H1 (cell line): ENCODE measurements around the gene KCNC3. TPM values are rescaled to one million over a fixed set of nuclear protein-coding genes. Genes with fewer than 3 reads are reported as not detected.

Source experiments
- CTCF ChIA-PET: fragments of 300-600 bp; sonication (Branson Sonifier 250); formaldehyde crosslinking; loops from one replicate; lab custom pipeline; 2021; ENCODE audit not compliant: partially characterized antibody; lab: Charles Lee
- POLR2A ChIA-PET: fragments of 300-600 bp; sonication (Branson Sonifier 250); formaldehyde crosslinking; loops from one replicate; lab custom pipeline; 2021; ENCODE audit warnings: inconsistent platforms; ENCODE audit not compliant: partially characterized antibody; lab: Charles Lee
- DNase-seq, 2 experiments: peaks; one replicate each; pipeline versions ENCODE4 v3.0.0 to v3.0.0-alpha.2; 2010 to 2022; ENCODE audit warnings: low spot score in 2 of 2, low read depth in 1 of 2, mixed read lengths in 1 of 2
- FAIRE-seq: peaks from 2 replicates; lab custom pipeline; 2011; peaks lifted over from hg19 to GRCh38; lab: Jason Lieb, UNC
- H2AFZ ChIP-seq: 2 replicates; pipeline ENCODE4 v1.8.1; 2012; ENCODE audit warnings: low read length, inconsistent platforms
- H2AK5ac ChIP-seq: 2 replicates; pipeline ENCODE4 v1.6.1; 2013; ENCODE audit warnings: low read depth, low read length
- H2BK120ac ChIP-seq: replicated peaks from 2 replicates; pipeline ENCODE3; 2013; ENCODE audit warnings: low read depth, low read length, inconsistent platforms
- H2BK12ac ChIP-seq: 2 replicates; pipeline ENCODE4 v1.6.1; 2013; ENCODE audit warnings: low read depth, low read length
- H2BK15ac ChIP-seq: 2 replicates; pipeline ENCODE4 v1.6.1; 2013; ENCODE audit warnings: low read length
- H2BK20ac ChIP-seq: 2 replicates; pipeline ENCODE4 v1.6.1; 2013; ENCODE audit warnings: low read length
- H2BK5ac ChIP-seq: 2 replicates; pipeline ENCODE4 v1.6.1; 2013; ENCODE audit warnings: low read depth, low read length
- H3K14ac ChIP-seq: 2 replicates; pipeline ENCODE4 v1.6.1; 2013; ENCODE audit warnings: inconsistent platforms; ENCODE audit not compliant: insufficient read length
- H3K18ac ChIP-seq: 2 replicates; pipeline ENCODE4 v1.6.1; 2013; ENCODE audit warnings: low read length; ENCODE audit errors: extremely low read depth
- H3K23ac ChIP-seq: 2 replicates; pipeline ENCODE4 v1.6.1; 2013; ENCODE audit warnings: inconsistent platforms; ENCODE audit not compliant: insufficient read length
- H3K23me2 ChIP-seq: 2 replicates; pipeline ENCODE4 v1.6.1; 2013; ENCODE audit warnings: low read depth, low read length
- H3K27ac ChIP-seq: 2 replicates; pipeline ENCODE4 v1.6.1; 2011; ENCODE audit warnings: low read depth, low read length, inconsistent platforms
- H3K27me3 ChIP-seq, 4 experiments: replicated peaks in 1 of 4; 1 replicate in 1 of 4; 2 replicates in 3 of 4; pipeline versions ENCODE4 v1.6.1 to v1.8.1; 2011 to 2013; ENCODE audit warnings: low read length in 3 of 4, mild to moderate bottlenecking in 3 of 4, inconsistent platforms in 2 of 4, mixed read lengths in 2 of 4, moderate library complexity in 1 of 4; ENCODE audit not compliant: control insufficient read depth in 3 of 4, insufficient read depth in 3 of 4; ENCODE audit errors: extremely low read depth in 1 of 4
- H3K36me3 ChIP-seq, 4 experiments: 2 replicates each; pipeline versions ENCODE4 v1.6.1 to v1.8.1; 2011 to 2013; ENCODE audit warnings: mild to moderate bottlenecking in 4 of 4, low read length in 3 of 4, moderate library complexity in 2 of 4, control low read depth in 1 of 4, inconsistent platforms in 1 of 4; ENCODE audit not compliant: insufficient read depth in 4 of 4, control insufficient read depth in 2 of 4
- H3K4ac ChIP-seq: replicated peaks from 2 replicates; pipeline ENCODE3; 2013; ENCODE audit warnings: low read length, low read depth, mixed read lengths, inconsistent platforms; ENCODE audit not compliant: insufficient read length
- H3K4me1 ChIP-seq, 4 experiments: replicated peaks in 1 of 4; 1 replicate in 1 of 4; 2 replicates in 3 of 4; pipeline versions ENCODE4 v1.6.1 to v1.8.1; 2011 to 2013; ENCODE audit warnings: low read length in 3 of 4, inconsistent platforms in 2 of 4, mixed read lengths in 1 of 4; ENCODE audit not compliant: insufficient read depth in 4 of 4, control insufficient read depth in 3 of 4
- H3K4me2 ChIP-seq, 2 experiments: 2 replicates each; pipeline versions ENCODE4 v1.6.1 to v1.8.1; 2011 to 2013; ENCODE audit warnings: low read depth in 2 of 2, low read length in 2 of 2, control low read depth in 1 of 2, inconsistent platforms in 1 of 2, mild to moderate bottlenecking in 1 of 2; ENCODE audit not compliant: insufficient read depth in 1 of 2
- H3K4me3 ChIP-seq, 4 experiments: fragments of 200-600, 300-600 bp in 1 of 4; sonication (generic), shearing (Covaris generic), sonication (Bioruptor Twin) in 1 of 4; 2 replicates each; pipeline versions ENCODE4 v1.5.1 to v1.8.1; 2011 to 2016; ENCODE audit warnings: low read length in 4 of 4, low read depth in 3 of 4, control low read depth in 2 of 4, inconsistent platforms in 2 of 4, mild to moderate bottlenecking in 2 of 4, mixed read lengths in 1 of 4, moderate library complexity in 1 of 4; ENCODE audit not compliant: insufficient read depth in 2 of 4; ENCODE audit errors: extremely low read depth in 1 of 4
- H3K56ac ChIP-seq: replicated peaks from 2 replicates; pipeline ENCODE3; 2013; ENCODE audit warnings: low read depth, mild to moderate bottlenecking, mixed read lengths, low read length, inconsistent platforms; ENCODE audit not compliant: insufficient read length
- H3K79me1 ChIP-seq: 2 replicates; pipeline ENCODE4 v1.6.1; 2013; ENCODE audit warnings: low read depth, low read length, control low read depth
- H3K79me2 ChIP-seq, 2 experiments: 2 replicates each; pipeline versions ENCODE4 v1.6.1 to v1.8.1; 2012 to 2013; ENCODE audit warnings: low read length in 2 of 2, mild to moderate bottlenecking in 2 of 2, inconsistent platforms in 1 of 2; ENCODE audit not compliant: insufficient read depth in 2 of 2, control insufficient read depth in 1 of 2
- H3K9ac ChIP-seq, 4 experiments: replicated peaks in 1 of 4; 1 replicate in 1 of 4; 2 replicates in 3 of 4; pipeline versions ENCODE4 v1.6.1 to v1.8.1; 2011 to 2013; ENCODE audit warnings: low read depth in 3 of 4, low read length in 3 of 4, control low read depth in 2 of 4, mild to moderate bottlenecking in 2 of 4, moderate library complexity in 2 of 4, inconsistent platforms in 1 of 4; ENCODE audit errors: extremely low read depth in 1 of 4
- H3K9me3 ChIP-seq, 2 experiments: 2 replicates each; pipeline versions ENCODE4 v1.6.1 to v1.8.1; 2012 to 2013; ENCODE audit warnings: mild to moderate bottlenecking in 2 of 2, moderate library complexity in 2 of 2, control low read depth in 1 of 2, inconsistent platforms in 1 of 2, low read depth in 1 of 2, low read length in 1 of 2, mixed read lengths in 1 of 2; ENCODE audit not compliant: insufficient read depth in 2 of 2
- H4K20me1 ChIP-seq, 2 experiments: replicated peaks in 1 of 2; 2 replicates each; pipeline versions ENCODE3 to v1.8.1; 2011 to 2013; ENCODE audit warnings: inconsistent platforms in 2 of 2, low read length in 2 of 2, mild to moderate bottlenecking in 1 of 2; ENCODE audit not compliant: insufficient read depth in 2 of 2, control insufficient read depth in 1 of 2
- H4K5ac ChIP-seq: 2 replicates; pipeline ENCODE4 v1.6.1; 2013; ENCODE audit warnings: low read length, low read depth, mixed read lengths, inconsistent platforms; ENCODE audit not compliant: insufficient read length
- H4K8ac ChIP-seq: 2 replicates; pipeline ENCODE4 v1.8.0; 2013; ENCODE audit warnings: mild to moderate bottlenecking, moderate library complexity, low read length, inconsistent platforms; ENCODE audit not compliant: insufficient read depth; ENCODE audit errors: extremely low read depth
- H4K91ac ChIP-seq: replicated peaks from 2 replicates; pipeline ENCODE3; 2013; ENCODE audit warnings: low read length, mixed read lengths, inconsistent platforms; ENCODE audit not compliant: insufficient read length
- E2F6 ChIP-seq: IDR thresholded peaks from 2 replicates; pipeline ENCODE4 v1.6.1; 2012; ENCODE audit warnings: inconsistent platforms
- EP300 ChIP-seq, 2 experiments: IDR thresholded peaks; 1 replicate in 1 of 2; 2 replicates in 1 of 2; pipeline ENCODE4 v1.6.1; 2011 to 2012; ENCODE audit warnings: low read depth in 2 of 2, low read length in 2 of 2, mild to moderate bottlenecking in 2 of 2, borderline replicate concordance in 1 of 2, inconsistent platforms in 1 of 2, moderate library complexity in 1 of 2
- KDM5A ChIP-seq: fragments of 200-600 bp; IDR thresholded peaks from 2 replicates; pipeline ENCODE4 v1.7.1; 2012; ENCODE audit warnings: mild to moderate bottlenecking, low read length, inconsistent platforms, mixed read lengths
- RBBP5 ChIP-seq: IDR thresholded peaks from 2 replicates; pipeline ENCODE4 v1.7.1; 2012; ENCODE audit warnings: low read depth, mild to moderate bottlenecking, inconsistent platforms, low read length, moderate library complexity, borderline replicate concordance
- SAP30 ChIP-seq: fragments of 300-600 bp; sonication (generic); IDR thresholded peaks from 2 replicates; pipeline ENCODE4 v1.7.1; 2012; ENCODE audit warnings: low read length, moderate library complexity, mild to moderate bottlenecking, inconsistent platforms; ENCODE audit not compliant: insufficient read depth, insufficient replicate concordance
- USF2 ChIP-seq: IDR thresholded peaks from 2 replicates; pipeline ENCODE4 v1.6.1; 2011; ENCODE audit warnings: low read length, improper control_type of control experiment
- ZNF274 ChIP-seq: IDR thresholded peaks from 2 replicates; pipeline ENCODE4 v1.7.0; 2012; ENCODE audit warnings: low read length, borderline replicate concordance; ENCODE audit errors: extremely low read depth
- WGBS, 2 experiments: shearing (Covaris generic) in 1 of 2; methylation state at CpG; one replicate each; pipeline versions ENCODE4 v1.1.6 to v1.1.7; 2013 to 2015; ENCODE audit warnings: low lambda C conversion rate in 2 of 2, mixed read lengths in 2 of 2, inconsistent platforms in 1 of 2, low coverage in 1 of 2, missing lambda C conversion rate in 1 of 2; ENCODE audit not compliant: insufficient replicate concordance in 2 of 2, insufficient coverage in 1 of 2, insufficient read length in 1 of 2; ENCODE audit errors: extremely low coverage in 1 of 2, missing lambda C conversion rate in 1 of 2; 5-methylcytosine and 5-hydroxymethylcytosine counted together
- polyA plus RNA-seq, 7 experiments: library from polyadenylated mRNA; depleted of rRNA in 3 of 7; stranded (reverse) in 5 of 7; unstranded in 2 of 7; fragments of >200 nt in 5 of 7; fragments of 200-250 nt in 2 of 7; gene quantifications; 1 replicate in 5 of 7; 2 replicates in 1 of 7; 4 replicates in 1 of 7; pipeline versions ENCODE4 v1.2.1 to v1.2.3, GENCODE V29; 2011 to 2013; ENCODE audit warnings: missing spikeins in 2 of 7, mixed read lengths in 2 of 7
- total RNA-seq: library from RNA; stranded (reverse); fragmentation: NEBNext Ultra II Directional; extraction: Animal tissue kit (Norgen Biotek cat#: 25700); gene quantifications from 2 replicates; pipeline ENCODE4 v1.2.1, GENCODE V29; 2021

Gene KCNC3
- total and polyA plus RNA-seq, 2 of the 8 experiments (the other 6 are each of a cell fraction or from before 2014, with no cell fraction given) = 3.9 to 7.2 TPM

- Histone ChIP-seq H4K20me1 (peaks cover 5% of the 10 kb centered on the region in 2 experiments), H4K8ac (peak within 1 kb of the TSS; percentile 95; the same call in 1 of the 2 replicates), H3K4me1 (peaks cover 0 to 4% (median 1%) of the 10 kb centered on the region in 4 experiments; a peak in 3 of 7 replicates), H2BK20ac (no peak within 1 kb of the TSS), H3K9me3 (no peaks in the 10 kb centered on the region), H3K4me3 (peak within 1 kb of the TSS; percentile 82 to 100 (median 86)), H3K36me3 (peaks cover 12 to 33% (median 29%) of the 10 kb centered on the region in 4 experiments), H3K27ac (peak within 1 kb of the TSS; percentile 98), H3K14ac (no peak within 1 kb of the TSS), H2BK12ac (0 out of 2 replicates have a peak within 1 kb of the TSS, but pooled peaks have one; percentile 27), H3K79me1 (no peaks in the 10 kb centered on the region; the same call in 1 of the 2 replicates), H3K23me2 (no peaks in the 10 kb centered on the region), H4K5ac (peak within 1 kb of the TSS; percentile 90), H2BK15ac (no peak within 1 kb of the TSS), H3K4me2 (peak within 1 kb of the TSS; percentile 65 to 69), H3K4ac (peak within 1 kb of the TSS; percentile 91), H2AK5ac (no peak within 1 kb of the TSS), H4K91ac (peak within 1 kb of the TSS; percentile 97), H3K23ac (no peak within 1 kb of the TSS), H2BK120ac (peak within 1 kb of the TSS; percentile 10), H2BK5ac (peak within 1 kb of the TSS; percentile 96), H2AFZ (0 out of 2 replicates have a peak within 1 kb of the TSS, but pooled peaks have one; percentile 80), H3K27me3 (no peaks in the 10 kb centered on the region), H3K9ac (peak within 1 kb of the TSS; percentile 81 to 94 (median 88)), H3K18ac (peak within 1 kb of the TSS; percentile 95), H3K56ac (peak within 1 kb of the TSS; percentile 97), H3K79me2 (no peaks in the 10 kb centered on the region)
- ChIA-PET CTCF (interaction anchor here (0.7 to 3.3 kb wide), 8 partner anchors 8 to 161 kb away, joined by 3 to 11 read pairs (median 4); no protein-coding TSS in a partner anchor), POLR2A (interaction anchor here (0.7 to 1.9 kb wide), 9 partner anchors 8 to 102 kb away, joined by 3 to 7 read pairs (median 3); partner anchors contain the start of genes NAPSA and SPIB)
- DNase-seq = peak; percentile 94 to 95
- no peak for FAIRE-seq
- 3% methylated on average over 47 of the region's 67 CpGs; no CpG with 5 or more reads in 1 of the 2 experiments for WGBS, 2 experiments
- peak; percentile 48; the same call in 1 of the 2 replicates for TF ChIP-seq KDM5A
- no peak for TF ChIP-seq USF2
- TF ChIP-seq ZNF274 = no peak
- peak in 1 of 2 experiments; percentile 68; a peak in 1 of 3 replicates for TF ChIP-seq EP300 (IDR thresholded peaks at IDR 0.05; ENCODE audit: borderline replicate concordance in 1 of 2, low read depth in 2 of 2, low read length in 2 of 2)
- TF ChIP-seq RBBP5 = peak; percentile 82
- peak; percentile 63 for TF ChIP-seq SAP30
- TF ChIP-seq E2F6 = peak; percentile 47; the same call in 1 of the 2 replicates
Observed at GRCh38 chr19:50376166-50377050, 47.2 kb upstream of the KCNC3 start, which contains the start of gene NR1H2. NR1H2 (plus strand) TSS chr19:50376457; CDS start chr19:50377606, 1,149 bp downstream.
